Stimulated activated CD8-positive, alpha-beta memory T cell treated with anti-CD3 and anti-CD28 coated beads, Interleukin-15, amount 100 ng/mL, for 24 hours (primary cell): ENCODE data around the gene S100A3.
"Not testable (repeated sequence)": the region's sequence is repeated elsewhere in the genome, so short reads cannot be mapped to it uniquely, and the experiment has no call there.

Source experiments
- DNase-seq: peaks from one replicate; pipeline ENCODE4 v3.0.0-alpha.2; 2020; ENCODE audit warnings: low read depth

Gene S100A3, protein sequence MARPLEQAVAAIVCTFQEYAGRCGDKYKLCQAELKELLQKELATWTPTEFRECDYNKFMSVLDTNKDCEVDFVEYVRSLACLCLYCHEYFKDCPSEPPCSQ

GRCh38 chr1:153548722-153549688, at the start of gene S100A3:
Gene S100A3, minus strand, starts transcription at chr1:153549258. Its CDS starts 773 bp downstream, at chr1:153548485.
- DNase-seq, result no peak

DNA sequence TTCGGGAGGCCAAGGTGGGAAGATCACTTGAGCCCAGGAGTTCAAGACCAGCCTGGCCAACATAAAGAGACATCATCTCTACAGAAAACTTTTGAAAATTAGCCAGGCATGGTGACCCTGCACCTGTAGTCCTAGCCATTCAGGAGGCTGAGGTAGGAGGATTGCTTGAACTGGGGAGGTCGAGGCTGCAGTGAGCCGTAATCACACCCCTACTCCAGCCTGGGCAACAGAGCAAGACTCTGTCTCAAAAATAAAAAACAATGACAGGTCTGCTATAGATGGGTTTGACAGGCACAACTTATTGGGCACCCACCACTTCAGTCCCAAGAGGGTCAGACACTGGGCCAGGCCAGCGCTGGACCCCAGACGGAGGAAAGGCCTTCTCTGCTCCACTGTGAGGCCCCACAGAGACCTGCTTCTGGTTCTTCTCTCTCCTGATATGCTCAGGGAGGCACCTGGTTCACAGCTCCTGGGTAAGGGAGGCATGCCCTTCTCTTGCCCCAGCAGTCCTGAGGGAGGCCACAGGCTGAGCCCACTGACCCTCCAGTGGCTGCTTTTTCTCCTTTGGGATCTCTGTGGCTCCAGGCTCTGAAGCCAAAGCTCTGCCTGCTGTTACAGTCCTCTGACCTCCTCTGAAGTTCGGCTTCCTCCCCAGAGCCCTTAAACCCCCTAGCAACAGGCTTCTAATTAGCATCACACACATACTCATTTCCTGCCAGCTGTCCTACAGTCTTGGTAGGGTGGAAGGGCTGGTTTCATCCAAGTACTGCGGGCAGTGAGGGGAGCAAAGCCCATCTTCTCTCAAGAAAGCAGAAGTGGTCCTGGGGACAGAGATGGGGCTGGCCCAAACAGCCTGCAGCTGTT, 49.5 kb upstream of the S100A3 start:
- no peak for DNase-seq

DNA sequence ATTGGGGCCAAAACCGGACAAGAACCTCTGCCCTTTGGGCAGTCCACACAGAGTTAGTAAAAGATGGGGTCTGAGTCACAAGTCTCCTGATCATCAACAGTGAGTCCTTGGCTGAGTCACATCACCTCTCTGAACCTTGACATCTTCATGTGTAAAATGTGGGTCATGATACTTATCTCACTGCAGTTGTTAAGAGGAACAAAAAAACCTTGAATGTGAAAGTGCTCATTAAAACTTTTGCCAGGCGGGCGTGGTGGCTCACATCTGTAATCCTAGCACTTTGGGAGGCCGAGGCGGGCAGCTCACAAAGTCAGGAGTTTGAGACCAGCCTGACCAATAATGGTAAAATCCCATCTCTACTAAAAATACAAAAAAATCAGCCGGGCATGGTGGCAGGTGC, 48.1 kb upstream of the S100A3 start:
- DNase-seq, result no peak

- DNase-seq, result no peak
Observed at GRCh38 chr1:153592748-153593147, 43.7 kb upstream of the S100A3 start.

DNA sequence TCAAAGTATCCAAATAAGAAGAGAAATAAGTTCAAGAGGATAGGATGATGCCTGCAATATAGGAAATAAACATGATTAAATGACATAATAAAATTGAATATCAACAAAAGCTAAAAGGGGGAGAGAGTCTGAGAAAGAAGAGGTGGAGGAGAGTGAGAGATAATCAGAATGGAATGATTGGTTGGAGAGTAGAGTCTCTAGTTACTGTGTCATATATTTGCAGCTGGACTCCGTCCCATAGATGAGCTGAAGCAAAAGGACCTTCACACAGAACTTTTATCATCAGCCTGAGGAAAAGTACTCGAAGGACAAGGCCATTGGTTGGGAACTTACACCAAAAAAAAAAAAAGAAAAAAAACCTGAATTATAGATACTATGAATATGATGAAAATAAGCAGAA, 39.4 kb upstream of the S100A3 start:
- no peak for DNase-seq

DNA sequence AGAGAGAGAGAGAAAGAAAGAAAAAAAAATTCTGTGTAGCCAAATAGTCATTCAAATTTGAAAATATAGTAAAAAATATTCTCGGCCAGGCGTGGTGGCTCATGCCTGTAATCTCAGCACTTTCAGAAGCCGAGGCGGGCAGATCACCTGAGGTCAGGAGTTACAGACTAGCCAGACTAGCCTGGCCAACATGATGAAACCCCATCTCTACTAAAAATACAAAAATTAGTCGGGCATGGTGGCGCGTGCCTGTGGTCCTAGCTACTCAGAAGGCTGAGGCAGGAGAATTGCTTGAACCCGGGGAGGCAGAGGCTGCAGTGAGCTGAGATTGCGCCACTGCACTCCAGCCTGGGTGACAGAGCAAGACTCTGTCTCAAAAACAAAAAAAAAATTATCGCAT, 39.0 kb upstream of the S100A3 start:
- DNase-seq, result not testable (repeated sequence)

DNA sequence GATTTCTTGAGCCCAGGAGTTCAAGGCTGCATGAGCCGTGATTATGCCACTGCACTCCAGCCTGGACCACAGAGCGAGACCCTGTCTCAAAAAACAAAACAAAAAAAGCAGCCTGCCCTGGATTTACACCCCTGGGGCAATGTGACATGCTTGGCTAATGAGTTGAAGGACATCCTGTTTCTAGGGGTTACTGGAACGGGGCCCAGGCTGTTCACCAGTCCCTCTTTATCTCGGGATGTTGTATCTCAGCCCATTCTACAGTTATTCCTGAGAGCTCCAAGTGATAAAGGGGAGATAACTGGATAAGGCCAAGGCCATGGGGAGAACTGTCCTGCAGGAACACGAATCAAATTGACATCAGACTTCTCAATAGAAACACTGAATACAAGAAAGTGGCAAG, 38.3 kb upstream of the S100A3 start:
- DNase-seq, result no peak

- no peak for DNase-seq
Observed at GRCh38 chr1:153586347-153586746, 37.3 kb upstream of the S100A3 start.

DNA sequence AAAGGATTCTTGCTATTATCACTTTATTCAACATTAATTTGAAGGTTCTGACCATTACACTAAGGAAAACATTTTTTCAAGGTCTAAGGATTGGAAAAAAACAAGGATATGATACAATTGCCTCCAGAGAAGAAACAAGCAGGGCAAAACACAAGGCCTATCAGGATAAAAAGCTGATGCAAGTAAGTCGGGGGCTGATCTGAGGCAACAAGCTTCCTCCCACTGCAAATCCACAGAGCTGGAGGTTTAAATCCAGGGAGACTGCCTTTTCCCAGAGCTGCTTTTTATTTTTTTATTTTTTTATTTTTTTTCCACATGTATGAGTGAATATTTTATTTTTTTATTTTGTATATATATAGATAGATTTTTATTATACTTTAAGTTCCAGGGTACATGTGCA, 35.9 kb upstream of the S100A3 start:
- DNase-seq, result no peak

DNA sequence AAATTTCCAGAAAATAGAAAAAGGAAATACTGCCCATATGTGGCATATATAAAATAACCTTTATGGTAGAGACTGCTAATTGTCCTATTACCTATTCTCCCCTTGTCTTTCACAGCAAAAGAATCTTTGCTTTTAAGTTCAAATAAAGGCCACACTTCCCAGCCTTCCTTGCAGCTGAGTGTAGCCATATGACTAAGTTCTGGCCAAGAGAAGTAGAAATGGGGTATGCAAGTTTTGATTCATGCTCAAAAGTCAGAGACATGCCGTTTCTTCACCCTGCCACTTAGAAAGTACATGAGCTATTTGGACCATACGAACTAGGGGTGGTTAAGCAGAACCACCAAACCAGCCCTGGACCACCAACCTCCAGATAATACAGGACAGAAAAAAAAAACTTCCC, 34.9 kb upstream of the S100A3 start:
- DNase-seq, result no peak

DNA sequence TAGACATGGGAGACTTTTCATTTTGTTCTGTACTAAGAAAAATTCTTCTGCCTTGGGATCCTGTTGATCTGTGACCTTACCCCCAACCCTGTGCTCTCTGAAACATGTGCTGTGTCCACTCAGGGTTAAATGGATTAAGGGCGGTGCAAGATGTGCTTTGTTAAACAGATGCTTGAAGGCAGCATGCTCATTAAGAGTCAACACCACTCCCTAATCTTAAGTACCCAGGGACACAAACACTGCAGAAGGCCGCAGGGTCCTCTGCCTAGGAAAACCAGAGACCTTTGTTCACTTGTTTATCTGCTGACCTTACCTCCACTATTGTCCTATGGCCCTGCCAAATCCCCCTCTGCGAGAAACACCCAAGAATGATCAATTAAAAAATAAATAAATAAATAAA, 34.5 kb upstream of the S100A3 start:
- DNase-seq, result not testable (repeated sequence)

- not testable (repeated sequence) for DNase-seq
Observed at GRCh38 chr1:153582836-153583235, 33.8 kb upstream of the S100A3 start.

GRCh38 chr1:153578936-153579335, 29.9 kb upstream of the S100A3 start:
- DNase-seq, result no peak

- no peak for DNase-seq
Observed at GRCh38 chr1:153578490-153578889, 29.4 kb upstream of the S100A3 start.

GRCh38 chr1:153577624-153578051, 28.6 kb upstream of the S100A3 start:
- DNase-seq, result no peak

- no peak for DNase-seq
Observed at GRCh38 chr1:153577138-153577537, 28.1 kb upstream of the S100A3 start.

DNA sequence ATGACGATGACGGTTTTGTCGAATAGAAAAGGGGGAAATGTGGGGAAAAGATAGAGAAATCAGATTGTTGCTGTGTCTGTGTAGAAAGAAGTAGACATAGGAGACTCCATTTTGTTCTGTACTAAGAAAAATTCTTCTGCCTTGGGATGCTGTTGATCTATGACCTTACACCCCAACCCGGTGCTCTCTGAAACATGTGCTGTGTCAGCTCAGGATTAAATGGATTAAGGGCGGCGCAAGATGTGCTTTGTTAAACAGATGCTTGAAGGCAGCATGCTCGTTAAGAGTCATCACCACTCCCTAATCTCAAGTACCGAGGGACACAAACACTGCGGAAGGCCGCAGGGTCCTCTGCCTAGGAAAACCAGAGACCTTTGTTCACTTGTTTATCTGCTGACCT, 26.4 kb upstream of the S100A3 start:
- DNase-seq, result not testable (repeated sequence)

GRCh38 chr1:153575081-153575491, 26.0 kb upstream of the S100A3 start:
- not testable (repeated sequence) for DNase-seq

DNA sequence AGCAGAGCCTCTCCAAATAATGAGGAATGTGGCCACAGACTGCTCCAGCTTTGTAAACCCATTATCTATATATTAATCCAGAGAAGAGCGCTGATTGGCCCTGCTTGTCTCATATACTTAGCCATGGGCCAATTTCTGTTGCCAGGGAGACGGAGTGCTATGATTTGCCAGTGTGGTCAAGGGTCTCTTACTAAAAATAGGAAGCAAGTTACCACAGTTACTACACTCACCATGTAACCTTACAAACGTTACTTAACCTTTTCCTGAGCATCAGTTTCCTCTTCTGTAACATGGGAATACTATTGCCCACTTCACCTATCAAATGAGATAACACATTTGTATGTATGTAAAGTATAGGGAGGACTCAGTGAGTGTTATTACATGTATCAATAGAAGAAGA, 24.3 kb upstream of the S100A3 start:
- no peak for DNase-seq

DNA sequence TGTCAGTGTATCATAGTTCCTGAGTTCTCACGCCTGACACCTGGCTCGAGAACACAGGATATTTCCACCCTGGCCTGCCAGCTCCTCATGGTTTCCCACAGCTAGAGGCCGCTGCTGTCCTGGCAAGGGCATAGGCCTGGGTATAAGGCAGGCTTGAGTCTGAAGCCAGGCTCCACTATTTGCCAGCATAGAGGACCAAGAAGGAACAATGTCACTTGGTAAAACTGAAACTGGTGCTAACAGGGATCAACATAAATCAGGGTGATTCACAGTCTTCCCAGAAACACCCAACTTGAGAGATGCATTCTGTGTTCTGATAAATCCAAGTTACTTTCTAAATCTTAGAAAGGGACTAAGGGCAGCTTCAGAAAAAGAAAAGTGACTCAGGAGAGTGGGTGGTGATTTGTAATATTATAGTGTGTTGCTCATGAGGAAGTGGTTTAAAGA, 23.5 kb upstream of the S100A3 start:
- DNase-seq, result no peak

DNA sequence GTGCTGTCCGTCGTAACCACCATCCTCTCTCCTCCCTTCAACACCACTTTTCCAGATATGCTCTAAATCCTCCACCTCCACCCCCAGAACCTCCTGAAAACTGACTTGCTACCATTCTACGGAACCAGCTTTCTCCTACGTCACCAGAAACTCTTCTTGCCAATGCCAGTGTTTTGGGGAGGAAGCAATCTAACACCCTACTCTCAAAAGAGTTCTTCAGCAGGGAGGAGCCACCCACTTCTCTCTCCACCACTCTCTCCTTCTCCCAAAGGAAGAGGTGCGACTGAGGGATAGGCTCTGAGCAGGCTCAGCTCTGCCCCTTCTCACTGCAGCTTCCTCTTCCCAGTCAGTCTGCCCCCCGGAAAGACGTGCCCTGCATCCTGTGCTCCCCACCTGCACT, 22.6 kb upstream of the S100A3 start:
- DNase-seq, result no peak

DNA sequence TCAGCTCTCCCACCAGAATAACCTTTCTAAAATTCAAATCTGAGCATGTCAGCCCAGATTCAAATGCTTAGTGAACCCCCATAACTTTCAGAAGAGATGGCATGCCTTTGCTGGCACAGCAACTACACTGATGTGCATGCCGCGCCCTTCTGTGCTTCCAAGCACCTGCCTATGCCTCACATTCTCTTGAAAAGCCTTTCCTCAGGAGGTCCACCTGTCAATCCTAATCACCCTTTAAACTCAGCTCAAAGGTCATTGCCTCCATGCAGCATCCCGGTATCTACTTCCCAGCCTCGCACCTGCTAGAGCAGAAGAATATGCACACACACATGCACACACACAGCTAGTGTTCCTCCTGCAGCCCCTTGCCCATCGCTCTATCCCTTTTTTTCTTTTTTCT, 21.8 kb upstream of the S100A3 start:
- DNase-seq, result no peak

- DNase-seq, result no peak
Observed at GRCh38 chr1:153569465-153569864, 20.4 kb upstream of the S100A3 start.
